ENCODE data around the gene TSPOAP1. TPM values are rescaled to one million over a fixed set of nuclear protein-coding genes. Genes with fewer than 3 reads are reported as not detected.

The TSPOAP1 gene
- total RNA-seq, 2 donors from 2014 or later: 22.6 to 26.3 TPM

DNA sequence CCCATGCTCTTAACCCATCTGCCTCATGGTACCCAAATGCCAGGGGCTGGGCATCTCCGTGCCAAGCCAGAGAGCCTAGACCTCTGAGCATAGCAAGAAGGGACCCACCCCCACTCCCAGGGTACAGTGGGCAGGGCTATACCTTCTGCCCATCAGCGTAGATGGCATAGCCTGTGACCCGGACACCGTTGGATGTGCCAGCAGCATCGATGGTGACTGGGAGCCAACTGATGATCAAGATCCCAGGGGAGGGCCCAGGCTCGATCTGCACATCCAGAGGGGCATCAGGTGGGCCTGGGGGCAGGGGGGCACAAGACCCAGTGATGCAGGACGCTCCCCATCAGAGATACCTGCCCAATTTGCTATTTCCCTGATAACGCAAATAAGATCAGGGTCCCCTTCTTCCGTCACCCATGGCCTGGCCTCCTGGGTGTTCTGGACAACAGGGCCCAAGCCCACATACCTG lies 17.1 kb downstream of the TSPOAP1 start:
- Histone ChIP-seq H3K27ac (no peak overlapping the region), H3K36me3 (peaks cover 5% of the 10 kb centered on the region), H3K9me3 (no peaks in the 10 kb centered on the region), H3K4me1 (ENCODE audit: control insufficient read depth in 1 of 2, low read depth in 2 of 2) (no peaks in the 10 kb centered on the region), H3K4me3 (no peak overlapping the region), H3K27me3 (replicated peaks; ENCODE audit: insufficient read depth) (no peaks in the 10 kb centered on the region)
- ATAC-seq (ENCODE audit: insufficient number of reproducible peaks, low FRiP score, low read depth): no peak
- no peak for DNase-seq (ENCODE audit: low spot score)
- TF ChIP-seq, protein P1, sequence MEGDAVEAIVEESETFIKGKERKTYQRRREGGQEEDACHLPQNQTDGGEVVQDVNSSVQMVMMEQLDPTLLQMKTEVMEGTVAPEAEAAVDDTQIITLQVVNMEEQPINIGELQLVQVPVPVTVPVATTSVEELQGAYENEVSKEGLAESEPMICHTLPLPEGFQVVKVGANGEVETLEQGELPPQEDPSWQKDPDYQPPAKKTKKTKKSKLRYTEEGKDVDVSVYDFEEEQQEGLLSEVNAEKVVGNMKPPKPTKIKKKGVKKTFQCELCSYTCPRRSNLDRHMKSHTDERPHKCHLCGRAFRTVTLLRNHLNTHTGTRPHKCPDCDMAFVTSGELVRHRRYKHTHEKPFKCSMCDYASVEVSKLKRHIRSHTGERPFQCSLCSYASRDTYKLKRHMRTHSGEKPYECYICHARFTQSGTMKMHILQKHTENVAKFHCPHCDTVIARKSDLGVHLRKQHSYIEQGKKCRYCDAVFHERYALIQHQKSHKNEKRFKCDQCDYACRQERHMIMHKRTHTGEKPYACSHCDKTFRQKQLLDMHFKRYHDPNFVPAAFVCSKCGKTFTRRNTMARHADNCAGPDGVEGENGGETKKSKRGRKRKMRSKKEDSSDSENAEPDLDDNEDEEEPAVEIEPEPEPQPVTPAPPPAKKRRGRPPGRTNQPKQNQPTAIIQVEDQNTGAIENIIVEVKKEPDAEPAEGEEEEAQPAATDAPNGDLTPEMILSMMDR (IDR thresholded peaks at IDR 0.05): no peak

DNA sequence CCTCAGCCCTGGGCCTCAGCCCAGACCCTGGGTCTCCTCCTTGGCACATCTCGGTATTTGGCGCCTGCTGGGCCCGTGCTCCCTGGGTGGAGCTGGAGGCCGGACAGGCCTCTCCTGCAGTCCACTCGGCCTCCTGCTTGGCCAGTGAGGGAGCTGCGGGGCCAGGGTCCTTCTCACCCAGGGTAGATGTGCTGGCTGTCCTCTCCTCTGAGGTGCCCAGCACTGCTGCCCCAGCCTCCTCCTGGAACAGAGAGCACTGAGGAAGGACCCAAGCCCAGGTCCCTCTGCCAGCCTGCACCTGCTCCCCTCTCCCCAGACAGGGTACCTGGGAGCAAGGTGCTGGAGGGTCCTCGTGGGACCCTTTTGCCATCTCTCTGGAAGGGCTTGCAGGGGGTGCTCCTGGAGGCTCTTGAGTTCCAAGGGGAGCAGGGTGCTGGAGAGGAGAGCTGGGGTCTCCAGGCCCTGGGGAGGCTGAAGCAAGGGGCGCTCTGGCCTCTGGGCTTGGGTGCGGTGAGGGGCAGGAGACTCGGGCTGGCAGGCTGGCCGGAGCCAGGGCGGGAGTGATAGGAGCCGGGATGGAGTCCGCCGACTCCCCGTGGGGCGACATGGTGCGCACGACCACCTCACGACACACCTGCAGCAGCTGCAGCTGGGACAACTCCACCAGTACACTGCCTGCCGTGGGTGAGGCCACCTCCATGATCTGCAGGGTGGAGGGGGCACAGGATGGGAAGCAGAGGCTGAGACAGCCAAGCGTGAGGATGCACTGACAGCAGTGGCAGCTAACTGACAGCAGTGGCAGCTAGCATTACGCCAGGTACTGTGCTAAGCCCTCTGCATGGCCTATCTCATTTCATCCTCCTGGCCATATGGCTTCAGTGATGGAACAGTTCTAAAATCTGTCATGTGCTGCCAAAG lies 17.8 kb downstream of the TSPOAP1 start:
- Histone ChIP-seq H3K27me3 (replicated peaks; ENCODE audit: insufficient read depth) (no peaks in the 10 kb centered on the region), H3K9me3 (no peaks in the 10 kb centered on the region), H3K4me3 (no peak overlapping the region), H3K4me1 (ENCODE audit: control insufficient read depth in 1 of 2, low read depth in 2 of 2) (no peaks in the 10 kb centered on the region), H3K27ac (no peak overlapping the region), H3K36me3 (peaks cover 5% of the 10 kb centered on the region)
- ATAC-seq (ENCODE audit: insufficient number of reproducible peaks, low FRiP score, low read depth) (no peak), DNase-seq (ENCODE audit: low spot score) (no peak)
- TF ChIP-seq, protein P1 (IDR thresholded peaks at IDR 0.05): no peak

DNA sequence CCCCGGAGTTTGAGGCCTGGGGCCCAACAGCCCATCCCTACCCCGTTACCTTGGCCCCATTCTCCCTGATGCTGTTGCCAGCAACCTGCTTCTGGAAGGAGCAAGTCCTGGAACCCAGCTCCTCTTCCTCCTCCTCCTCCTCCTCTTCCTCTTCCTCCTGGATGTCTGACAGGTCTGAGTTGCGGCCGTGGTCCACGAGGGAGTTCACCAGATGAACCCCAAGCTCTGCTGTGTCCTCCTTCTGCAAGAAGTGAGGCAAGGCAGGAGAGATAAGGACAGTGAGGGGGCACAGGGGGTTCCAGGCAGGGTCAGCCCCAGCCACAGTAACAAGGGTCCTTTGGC lies 18.7 kb downstream of the TSPOAP1 start:
- no peaks in the 10 kb centered on the region for H3K9me3 ChIP-seq
- no peak overlapping the region for H3K27ac ChIP-seq
- no peaks in the 10 kb centered on the region for H3K4me1 ChIP-seq (ENCODE audit: control insufficient read depth in 1 of 2, low read depth in 2 of 2)
- ATAC-seq (ENCODE audit: insufficient number of reproducible peaks, low FRiP score, low read depth) (no peak), DNase-seq (ENCODE audit: low spot score) (no peak)
- H3K4me3 ChIP-seq: no peak overlapping the region
- H3K36me3 ChIP-seq: peaks cover 5% of the 10 kb centered on the region
- H3K27me3 ChIP-seq (replicated peaks; ENCODE audit: insufficient read depth): no peaks in the 10 kb centered on the region
- TF ChIP-seq, protein P1 (IDR thresholded peaks at IDR 0.05): no peak

DNA sequence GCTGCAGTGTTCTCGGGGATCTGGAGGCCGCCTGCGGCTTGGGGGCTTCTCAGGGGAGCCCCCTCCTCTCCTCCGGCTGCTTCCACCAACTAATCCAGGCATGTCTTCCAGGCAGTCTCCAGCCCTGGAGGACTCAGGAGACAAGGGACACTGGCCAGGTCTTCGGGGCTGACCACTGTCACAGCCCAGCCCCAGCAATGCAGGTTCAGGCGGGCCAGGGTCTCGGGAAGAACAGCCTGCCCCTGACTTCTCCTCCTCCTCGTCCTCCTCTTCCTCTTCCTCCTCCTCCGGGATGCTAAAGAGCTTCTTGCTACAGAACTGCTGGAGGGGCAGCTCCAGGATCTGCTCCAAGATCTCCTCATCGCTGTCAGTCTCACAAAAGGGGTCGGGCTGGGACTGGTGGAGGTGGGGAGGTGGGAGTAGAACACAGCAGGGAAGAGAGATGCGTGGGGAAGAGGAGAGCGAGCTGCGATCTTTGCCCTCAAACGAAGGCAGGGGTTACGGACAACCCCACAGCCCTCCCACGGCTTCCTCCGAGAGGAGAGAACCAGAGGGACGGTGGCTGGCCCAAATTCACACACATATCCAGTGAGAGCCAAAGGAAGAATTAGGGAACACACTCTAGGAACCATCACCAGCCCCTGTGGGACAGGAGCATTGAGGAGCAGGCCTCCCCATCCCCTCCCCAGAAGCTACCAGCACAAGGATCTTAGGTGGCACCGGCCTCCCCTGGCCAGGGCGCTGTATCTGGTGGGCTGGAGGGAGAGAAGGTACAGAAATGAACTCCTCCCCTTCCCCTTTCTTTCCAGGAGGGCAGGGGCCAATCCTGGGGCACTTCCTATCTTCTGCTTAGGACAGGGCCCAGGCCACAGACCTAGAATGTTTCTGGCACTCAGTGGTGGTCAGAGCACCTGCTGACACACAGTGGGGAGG lies 19.3 kb downstream of the TSPOAP1 start:
- no peaks in the 10 kb centered on the region for H3K27me3 ChIP-seq (replicated peaks; ENCODE audit: insufficient read depth)
- DNase-seq (ENCODE audit: low spot score): no peak
- no peak overlapping the region for H3K27ac ChIP-seq
- H3K9me3 ChIP-seq: no peaks in the 10 kb centered on the region
- no peaks in the 10 kb centered on the region for H3K4me1 ChIP-seq (ENCODE audit: control insufficient read depth in 1 of 2, low read depth in 2 of 2)
- no peak for ATAC-seq (ENCODE audit: insufficient number of reproducible peaks, low FRiP score, low read depth)
- peaks cover 5% of the 10 kb centered on the region for H3K36me3 ChIP-seq
- H3K4me3 ChIP-seq: no peak overlapping the region
- TF ChIP-seq, protein P1 (IDR thresholded peaks at IDR 0.05): no peak
